CD4-positive, alpha-beta T cell treated with Interleukin-17A for 1 hour (primary cell): ENCODE measurements around the gene CCDC197.

Source experiments
- DNase-seq: peaks from one replicate; pipeline ENCODE4 v3.0.0-alpha.2; 2020

CCDC197 gene

GRCh38 chr14:94027566-94028449 lies 30.7 kb downstream of the CCDC197 start:
- DNase-seq, result no peak

- DNase-seq, result no peak
These were observed 31.3 kb downstream of the CCDC197 start for GRCh38 chr14:94028450-94028826.

GRCh38 chr14:94029265-94029664 lies 32.2 kb downstream of the CCDC197 start:
- DNase-seq, result no peak

- DNase-seq, result no peak
These were observed 32.6 kb downstream of the CCDC197 start for GRCh38 chr14:94029671-94030203.

GRCh38 chr14:94030571-94030970 lies 33.5 kb downstream of the CCDC197 start:
- no peak for DNase-seq

GRCh38 chr14:94031161-94031882 lies 34.2 kb downstream of the CCDC197 start:
- no peak for DNase-seq

GRCh38 chr14:94031883-94032279 lies 34.8 kb downstream of the CCDC197 start:
- DNase-seq, result no peak

- no peak for DNase-seq
These were observed 37.8 kb downstream of the CCDC197 start for GRCh38 chr14:94034886-94035285.

- DNase-seq, result peak; percentile 81
These were observed 39.4 kb downstream of the CCDC197 start for GRCh38 chr14:94036313-94037167.

GRCh38 chr14:94037954-94038353 lies 40.9 kb downstream of the CCDC197 start:
- no peak for DNase-seq

GRCh38 chr14:94038510-94038909 lies 41.4 kb downstream of the CCDC197 start:
- no peak for DNase-seq

- no peak for DNase-seq
These were observed 42.0 kb downstream of the CCDC197 start for GRCh38 chr14:94038921-94039629.

GRCh38 chr14:94040247-94040646 lies 43.1 kb downstream of the CCDC197 start:
- DNase-seq, result no peak

GRCh38 chr14:94040796-94041195 lies 43.7 kb downstream of the CCDC197 start:
- no peak for DNase-seq

GRCh38 chr14:94041551-94042346 lies 44.6 kb downstream of the CCDC197 start:
- no peak for DNase-seq

GRCh38 chr14:94042433-94043091 lies 45.5 kb downstream of the CCDC197 start:
- no peak for DNase-seq

- DNase-seq, result no peak
These were observed 46.1 kb downstream of the CCDC197 start for GRCh38 chr14:94043111-94043755.

GRCh38 chr14:94043756-94044475 lies 46.8 kb downstream of the CCDC197 start:
- DNase-seq, result no peak

- DNase-seq, result no peak
These were observed 47.5 kb downstream of the CCDC197 start for GRCh38 chr14:94044476-94045091.
